ENCODE measurements around the gene USHBP1.

DNA sequence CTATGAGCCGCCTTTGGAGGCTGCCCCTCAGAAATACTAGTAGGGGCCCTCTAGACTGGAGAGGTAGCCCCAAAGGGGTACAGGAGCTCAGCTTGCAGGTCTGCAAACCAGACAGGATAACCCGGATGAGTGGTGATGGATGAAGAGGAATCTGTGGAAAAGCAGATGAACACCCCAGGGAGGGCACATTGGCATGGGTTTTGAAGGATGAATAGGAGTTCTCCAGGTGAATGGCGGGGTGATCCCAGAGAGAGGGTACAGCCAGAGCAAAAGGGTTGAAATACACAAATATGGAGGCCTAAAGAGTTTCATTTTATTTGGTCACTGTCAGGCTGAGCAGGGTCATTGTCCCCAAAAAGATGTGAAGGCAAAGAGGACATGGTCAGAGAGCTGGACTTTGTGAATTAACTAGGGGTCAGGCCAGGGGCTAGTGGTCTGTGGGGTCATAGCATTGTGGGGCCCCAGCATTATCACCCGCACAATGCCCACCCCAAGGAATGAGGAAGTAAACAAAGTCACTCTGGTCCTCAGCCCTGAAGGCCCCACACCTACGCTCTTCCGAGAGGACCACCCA is 23.6 kb downstream of the USHBP1 start:
- TF ChIP-seq SUZ12 (IDR thresholded peaks at IDR 0.05; ENCODE audit: extremely low read depth, insufficient read depth, insufficient read length) (no peak), ZNF274 (IDR thresholded peaks at IDR 0.05; ENCODE audit: low read depth, low read length) (no peak), YY1 (IDR thresholded peaks at IDR 0.05; ENCODE audit: insufficient read depth, insufficient read length) (no peak)

Data from NT2/D1 (cell line).